ENCODE results near the gene MAPK4.

The MAPK4 gene

DNA sequence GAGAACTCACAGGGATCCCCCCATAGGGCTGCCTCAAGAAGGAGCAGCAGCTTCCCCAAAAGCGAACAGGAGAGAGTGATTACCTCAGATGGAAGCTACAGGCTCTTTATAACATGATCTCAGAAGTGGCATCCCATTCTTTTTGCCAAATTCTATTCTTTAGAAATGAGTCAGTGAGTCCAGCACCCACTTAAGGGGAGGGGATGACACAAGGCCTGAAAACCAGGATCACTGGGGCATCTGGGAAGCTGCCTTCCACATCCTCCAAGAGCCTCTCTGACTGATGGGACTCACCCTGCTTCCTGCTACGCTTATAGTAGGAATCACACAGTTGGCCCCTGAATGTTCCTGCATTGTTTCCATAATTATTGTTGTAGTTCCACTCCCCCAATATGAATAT is 96.5 kb downstream of the MAPK4 start:
- no peak for ATAC-seq

DNA sequence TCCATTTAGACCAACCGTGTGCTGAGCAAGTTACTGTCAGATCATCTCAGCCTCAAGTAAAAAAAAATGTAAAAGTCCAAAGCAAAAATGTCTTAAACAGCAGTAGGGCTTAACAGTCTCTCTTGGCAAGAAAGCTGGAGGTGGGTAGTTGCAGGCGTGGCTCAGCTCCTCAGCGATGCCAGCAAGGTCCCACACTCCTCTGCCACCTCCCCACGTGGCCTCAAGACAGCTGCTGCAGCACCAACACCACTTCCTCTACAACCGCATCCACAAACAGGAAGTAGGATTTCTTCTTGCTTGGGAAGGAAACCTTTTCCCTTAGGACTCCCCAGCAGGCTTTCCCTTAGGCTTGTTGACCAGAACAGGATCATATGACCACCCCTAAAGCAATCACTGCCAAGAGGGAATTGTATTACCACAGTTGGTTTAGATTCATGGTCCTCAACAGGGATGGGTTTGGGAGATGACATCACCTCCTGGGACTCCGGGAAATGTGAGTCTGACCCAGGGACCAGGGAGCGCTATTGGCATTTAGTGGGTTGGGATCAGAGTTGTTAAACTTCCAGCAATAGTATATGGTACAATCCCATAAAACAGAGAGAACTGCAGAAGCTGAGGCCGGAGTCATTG is 97.1 kb downstream of the MAPK4 start:
- no peak for ATAC-seq

DNA sequence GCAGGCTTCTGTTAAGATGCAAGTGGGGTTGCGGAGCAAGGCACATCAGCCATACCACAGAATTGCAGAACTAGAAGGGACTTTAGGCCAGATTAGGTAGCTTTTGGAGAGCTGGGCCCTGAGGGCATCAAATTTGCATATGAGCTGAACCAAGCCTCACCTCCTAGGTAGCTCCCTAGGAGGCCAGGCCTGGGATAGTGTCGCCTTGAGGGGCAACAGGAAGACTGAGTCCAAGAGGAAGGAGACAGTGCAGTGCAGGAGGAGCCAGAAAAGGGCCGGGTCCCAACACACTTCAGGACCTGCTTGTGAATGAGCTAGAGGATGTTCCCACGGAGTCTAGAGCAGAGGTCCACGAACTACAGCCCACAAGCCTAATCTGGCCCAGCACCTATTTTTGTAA is 98.7 kb downstream of the MAPK4 start:
- ATAC-seq = no peak

DNA sequence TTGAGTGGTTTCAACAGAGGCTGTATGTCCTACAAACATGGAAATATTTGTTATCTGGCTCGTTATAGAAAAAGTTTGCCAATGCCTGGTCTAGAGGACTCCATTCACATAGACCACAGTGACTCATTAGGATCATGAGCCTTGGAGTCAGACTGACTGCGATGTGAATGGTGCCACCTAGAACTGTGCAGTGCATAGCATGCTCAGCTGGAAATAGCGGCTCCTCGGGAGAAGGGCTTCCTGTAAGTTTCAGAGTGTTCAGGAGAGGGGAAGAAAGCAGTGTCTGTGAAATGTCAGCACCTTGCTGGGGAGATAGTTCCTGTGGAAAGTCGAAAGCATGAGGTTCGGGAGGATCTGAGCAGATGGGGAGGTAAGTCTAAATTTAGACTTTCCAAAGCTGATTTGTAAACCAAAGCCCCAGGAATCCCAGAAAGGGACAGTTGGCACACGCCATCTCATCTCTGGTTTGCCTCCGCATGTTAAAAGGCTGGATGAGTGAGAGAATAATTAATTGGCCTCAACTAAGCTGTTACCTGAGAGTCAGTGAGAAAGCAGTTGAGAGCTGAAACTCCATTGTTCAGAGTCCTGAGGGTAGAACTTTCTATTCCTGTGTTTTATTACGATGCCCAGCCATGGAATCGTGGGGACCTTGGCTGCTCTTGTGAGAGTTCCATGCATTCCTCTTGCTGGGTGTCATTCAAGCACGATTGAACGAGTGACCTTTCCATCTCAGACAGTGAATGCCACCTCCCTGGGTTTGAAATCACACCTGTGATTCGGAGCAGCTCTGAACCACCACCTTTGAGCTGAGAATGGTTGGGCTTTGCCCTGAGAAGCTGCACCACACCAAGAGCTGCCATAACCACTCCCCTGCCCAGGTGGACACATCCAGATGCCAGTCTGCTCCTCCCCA is 99.5 kb downstream of the MAPK4 start:
- no peak for ATAC-seq

GRCh38 chr18:50661013-50661412 is 101.1 kb downstream of the MAPK4 start:
- no peak for ATAC-seq

GRCh38 chr18:50662177-50662576 is 102.3 kb downstream of the MAPK4 start:
- ATAC-seq = no peak

DNA sequence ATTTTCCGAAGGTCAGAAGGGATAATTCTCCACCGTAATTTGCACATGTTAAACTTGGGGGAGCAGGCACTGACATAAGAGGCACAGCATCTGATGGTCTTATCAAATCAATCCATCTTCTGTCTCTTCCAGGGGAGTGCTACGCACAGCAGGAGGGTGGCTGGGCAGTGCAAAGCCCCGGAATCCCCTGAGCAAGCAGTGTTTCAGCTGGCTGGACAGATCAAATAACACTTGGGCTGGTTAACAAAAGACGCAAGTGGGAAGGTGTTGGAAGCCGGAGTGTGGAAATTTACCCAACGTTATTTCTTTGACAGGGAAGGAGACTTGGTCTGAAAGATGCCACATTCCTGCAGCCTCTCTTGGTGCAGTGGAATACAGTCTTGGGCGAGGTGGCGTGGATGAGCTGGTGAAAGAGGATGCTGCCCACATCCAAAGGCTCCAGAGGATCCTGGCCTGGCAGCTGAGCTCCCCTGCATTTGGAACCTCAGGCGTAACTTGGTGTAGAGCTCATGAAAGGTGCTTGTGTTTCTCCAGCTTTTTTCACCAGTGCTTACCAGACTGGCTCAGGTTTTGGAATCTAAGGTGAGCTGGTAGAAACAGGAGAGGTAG is 103.0 kb downstream of the MAPK4 start:
- no peak for ATAC-seq

DNA sequence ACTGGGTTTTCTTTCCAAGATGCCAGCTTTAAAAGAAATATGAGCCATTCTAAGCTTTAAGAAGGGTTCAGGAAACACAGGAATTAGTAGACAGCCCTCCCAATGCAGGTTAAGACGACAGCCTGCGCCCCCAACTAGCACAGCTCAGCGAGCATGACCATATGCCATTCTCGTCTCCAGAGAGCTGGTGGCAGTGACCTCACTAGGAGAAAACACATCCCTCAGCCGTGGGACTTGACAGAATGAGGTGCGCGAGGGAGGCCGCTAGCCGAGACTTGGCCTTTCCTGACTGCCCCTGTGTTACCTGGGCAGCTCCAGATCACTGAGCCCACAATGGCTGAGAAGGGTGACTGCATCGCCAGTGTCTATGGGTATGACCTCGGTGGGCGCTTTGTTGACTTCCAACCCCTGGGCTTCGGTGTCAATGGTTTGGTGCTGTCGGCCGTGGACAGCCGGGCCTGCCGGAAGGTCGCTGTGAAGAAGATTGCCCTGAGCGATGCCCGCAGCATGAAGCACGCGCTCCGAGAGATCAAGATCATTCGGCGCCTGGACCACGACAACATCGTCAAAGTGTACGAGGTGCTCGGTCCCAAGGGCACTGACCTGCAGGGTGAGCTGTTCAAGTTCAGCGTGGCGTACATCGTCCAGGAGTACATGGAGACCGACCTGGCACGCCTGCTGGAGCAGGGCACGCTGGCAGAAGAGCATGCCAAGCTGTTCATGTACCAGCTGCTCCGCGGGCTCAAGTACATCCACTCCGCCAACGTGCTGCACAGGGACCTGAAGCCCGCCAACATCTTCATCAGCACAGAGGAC is 103.9 kb downstream of the MAPK4 start:
- no peak for ATAC-seq

GRCh38 chr18:50665015-50665414 is 105.1 kb downstream of the MAPK4 start:
- no peak for ATAC-seq

DNA sequence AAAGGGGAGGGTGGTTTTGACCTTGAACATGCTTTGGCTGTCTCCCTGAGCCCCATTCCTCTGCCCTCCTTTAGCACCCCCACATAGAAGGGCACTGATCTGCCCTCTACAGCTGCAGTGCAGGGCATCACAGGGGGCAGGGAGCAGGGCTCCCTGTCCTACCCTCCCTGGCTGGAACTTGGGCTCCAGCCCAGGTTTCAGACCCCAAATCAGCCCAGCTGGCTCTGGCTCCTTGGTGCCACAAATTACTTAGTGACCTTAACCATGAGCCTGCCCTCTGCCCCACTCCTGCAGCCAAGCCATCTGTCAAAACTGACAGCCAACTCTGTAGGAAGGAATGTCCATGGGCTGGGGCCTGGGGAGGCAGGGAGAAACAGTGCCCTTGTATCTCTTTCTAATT is 105.6 kb downstream of the MAPK4 start:
- no peak for ATAC-seq

DNA sequence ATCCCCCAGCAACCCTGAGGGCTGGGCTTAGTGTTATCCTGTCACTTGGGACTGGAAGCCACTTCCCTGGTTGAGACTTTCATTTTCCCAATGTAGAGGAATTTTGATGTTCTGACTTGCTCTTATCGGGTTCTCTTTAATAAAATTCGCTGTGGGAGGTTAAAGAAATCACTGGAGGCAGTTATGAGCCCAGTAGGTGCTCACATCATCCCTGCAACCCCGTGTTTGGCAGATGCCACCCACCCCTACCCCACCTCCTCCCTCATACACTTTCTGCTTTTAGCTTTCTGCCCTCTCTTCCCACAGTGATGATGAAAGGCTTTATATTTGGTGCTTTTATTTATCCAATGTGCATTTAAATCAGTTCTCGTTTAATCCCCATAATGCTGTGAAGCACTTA is 106.6 kb downstream of the MAPK4 start:
- ATAC-seq = no peak

DNA sequence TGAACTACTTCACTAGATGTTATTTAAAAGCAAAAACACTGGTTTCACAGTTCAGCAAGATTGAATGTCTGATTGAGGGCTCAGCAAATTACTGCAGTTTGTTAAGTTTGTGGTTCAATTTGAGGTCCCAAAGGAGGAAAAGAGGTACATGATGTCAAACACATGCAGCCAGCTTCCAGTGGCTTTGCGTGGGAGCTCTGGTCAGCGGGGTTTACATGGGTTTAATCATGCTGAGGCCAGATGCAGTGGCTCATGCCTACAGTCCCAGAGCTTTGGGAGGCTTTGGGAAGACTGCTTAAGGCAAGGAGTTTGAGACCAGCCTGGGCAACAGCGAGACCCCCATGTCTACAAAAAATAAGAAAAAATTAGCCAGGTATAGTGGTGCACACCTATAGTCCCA is 111.5 kb downstream of the MAPK4 start:
- ATAC-seq = no peak

- ATAC-seq = no peak
Observed at GRCh38 chr18:50674307-50674980, 114.6 kb downstream of the MAPK4 start.

DNA sequence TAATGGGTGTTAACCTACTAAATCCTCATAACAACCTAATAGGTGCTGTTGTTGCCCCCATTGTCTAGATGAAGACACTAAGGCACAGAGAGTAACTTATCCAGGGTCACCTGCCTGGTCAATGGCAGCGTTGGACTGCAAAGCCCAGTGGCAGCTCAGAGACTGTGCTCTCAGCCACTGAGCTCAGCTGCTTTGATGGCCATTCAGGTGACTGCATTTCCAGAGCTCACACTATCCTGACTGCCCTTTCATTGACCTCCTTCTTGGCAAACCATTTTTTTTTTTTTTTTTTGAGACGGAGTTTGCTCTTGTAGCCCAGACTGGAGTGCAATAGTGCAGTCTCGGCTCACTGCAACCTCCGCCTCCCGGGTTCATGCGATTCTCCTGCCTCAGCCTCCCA is 115.2 kb downstream of the MAPK4 start:
- ATAC-seq = no peak

DNA sequence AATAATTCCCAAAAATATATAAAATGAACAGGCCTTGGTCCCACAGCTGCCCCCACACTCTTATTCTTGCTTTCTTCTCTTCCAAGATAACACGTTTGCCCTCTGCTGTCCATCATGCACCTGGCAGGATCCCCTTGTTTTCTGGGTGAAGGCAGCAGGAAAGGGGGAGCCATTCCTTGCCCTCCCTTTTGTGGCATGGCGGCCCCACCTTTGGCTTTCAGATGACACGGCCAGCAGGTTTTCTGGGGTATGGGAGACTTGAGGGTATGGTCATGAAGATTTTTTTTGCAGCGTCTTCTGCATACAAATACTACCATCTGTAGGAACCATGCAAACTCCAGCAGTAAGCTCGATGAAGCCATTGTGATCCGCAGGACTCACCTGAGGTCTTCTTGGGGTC is 118.8 kb downstream of the MAPK4 start:
- no peak for ATAC-seq

DNA sequence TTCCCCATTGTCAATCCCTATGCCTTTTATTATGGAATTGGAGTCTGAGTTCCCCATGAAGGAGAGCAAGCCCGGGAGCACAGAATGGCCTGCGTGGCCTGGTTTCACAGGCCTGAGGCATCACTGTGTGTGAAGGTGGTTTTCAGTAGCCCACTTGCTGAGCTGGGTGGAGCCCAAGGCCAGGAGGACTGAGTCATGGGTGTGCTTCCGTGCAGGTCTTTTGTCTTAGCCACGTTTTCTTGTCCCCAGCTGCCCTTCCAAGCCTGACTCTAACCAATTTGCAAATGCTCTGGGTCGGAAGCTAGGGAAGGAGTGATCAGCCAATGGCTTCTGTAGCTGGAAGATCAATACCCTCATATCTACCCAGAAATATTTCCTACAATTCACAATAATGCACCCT is 119.2 kb downstream of the MAPK4 start:
- ATAC-seq = no peak

GRCh38 chr18:50679656-50680055 is 119.8 kb downstream of the MAPK4 start:
- no peak for ATAC-seq

DNA sequence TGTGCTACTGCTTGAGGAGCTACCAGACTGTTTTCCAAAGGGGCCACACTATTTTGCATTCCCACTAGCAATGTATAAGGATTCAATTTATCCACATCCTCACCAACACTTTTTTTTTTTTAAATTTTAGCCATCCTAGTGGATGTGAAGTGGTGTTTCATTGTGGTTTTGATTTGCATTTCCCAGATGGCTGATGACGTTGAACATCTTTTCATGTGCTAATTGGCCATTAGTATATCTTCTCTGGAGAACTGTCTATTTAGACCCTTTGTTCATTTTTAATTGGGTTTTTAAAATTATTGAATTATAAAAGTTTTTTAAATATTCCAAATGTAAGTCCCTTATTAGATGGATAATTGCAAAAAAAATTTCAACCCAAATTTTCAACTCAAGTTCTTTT is 121.1 kb downstream of the MAPK4 start:
- no peak for ATAC-seq

- no peak for ATAC-seq
Observed at GRCh38 chr18:50682852-50683251, 123.0 kb downstream of the MAPK4 start.

DNA sequence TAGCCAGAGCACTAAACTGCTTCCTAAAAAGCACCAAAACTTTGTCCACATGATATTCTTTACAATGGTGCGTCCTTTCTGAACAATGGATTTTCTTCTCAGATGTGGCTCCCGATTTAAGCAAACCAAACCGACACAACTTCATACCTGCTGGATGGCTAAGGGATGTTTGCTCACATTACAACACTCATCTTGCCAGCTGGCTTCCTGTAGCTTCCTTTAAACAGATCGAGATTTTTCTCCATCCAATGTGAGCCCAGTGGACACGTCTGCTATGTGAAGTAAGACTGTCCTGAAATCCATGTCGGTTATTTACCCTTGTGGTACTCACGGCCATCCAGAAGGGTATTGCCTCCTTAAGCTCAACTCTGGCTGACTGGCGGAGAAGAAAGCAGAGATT is 126.5 kb downstream of the MAPK4 start:
- no peak for ATAC-seq

GRCh38 chr18:50687491-50687890 is 127.6 kb downstream of the MAPK4 start:
- no peak for ATAC-seq

- no peak for ATAC-seq
Observed at GRCh38 chr18:50689578-50689977, 129.7 kb downstream of the MAPK4 start.

DNA sequence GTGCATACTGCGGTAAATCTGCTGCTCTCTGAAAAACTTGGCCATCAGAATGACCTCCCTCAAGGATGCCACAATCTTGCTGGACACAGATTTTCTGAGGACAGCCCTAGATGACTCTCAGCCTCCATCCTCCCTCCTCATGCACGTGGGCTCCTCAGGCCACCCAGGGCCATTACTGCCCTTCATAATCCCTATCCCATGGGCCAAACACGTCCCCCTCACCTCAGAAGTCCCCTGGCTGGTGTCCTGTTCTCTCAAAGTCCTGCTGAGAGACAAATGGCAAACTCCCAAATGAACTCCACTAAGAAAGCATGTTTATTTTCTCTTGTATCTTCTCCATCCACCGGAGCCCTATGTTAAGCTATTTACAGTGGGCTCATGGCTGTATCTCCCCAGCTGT is 134.3 kb downstream of the MAPK4 start:
- ATAC-seq = no peak

Measured in activated CD4-positive, CD25-positive, alpha-beta regulatory T cell treated with anti-CD3 and anti-CD28 coated beads, Interleukin-2, amount 50 U/mL, for 24 hours (primary cell).